HepG2 (cell line): ENCODE results near the gene RPL6. TPM values are rescaled to one million over a fixed set of nuclear protein-coding genes. Genes with fewer than 3 reads are reported as not detected.

ENCODE experiments used
- ARNT2 ChIP-seq: sonication (generic); formaldehyde crosslinking; IDR thresholded peaks from 2 replicates; pipeline ENCODE4 v1.8.0; 2022; ENCODE audit warnings: mild to moderate bottlenecking, low read depth, missing genetic modification reagents, moderate library complexity
- ELF4 ChIP-seq: sonication (generic); formaldehyde crosslinking; IDR thresholded peaks from 2 replicates; pipeline ENCODE4 v1.5.0; 2020; ENCODE audit warnings: missing genetic modification reagents, mild to moderate bottlenecking, moderate library complexity, borderline replicate concordance
- ERF ChIP-seq: IDR thresholded peaks from 2 replicates; pipeline ENCODE4 v1.6.1; 2018; ENCODE audit warnings: missing biosample characterization, missing genetic modification reagents
- ETV6 ChIP-seq: sonication (generic); formaldehyde crosslinking; conservative IDR thresholded peaks from 2 replicates; pipeline ENCODE4 v1.4.0; 2020; ENCODE audit warnings: missing genetic modification reagents
- GATAD2A ChIP-seq: IDR thresholded peaks from 2 replicates; pipeline ENCODE4 v1.6.1; 2016
- KAT2B ChIP-seq: fragments of 150-350 bp; IDR thresholded peaks from 2 replicates; pipeline ENCODE4 v1.6.1; 2014; ENCODE audit warnings: low read depth, low read length, borderline replicate concordance
- KLF16 ChIP-seq, 2 experiments: sonication (generic) in 1 of 2; formaldehyde crosslinking in 1 of 2; IDR thresholded peaks; 2 replicates each; pipeline versions ENCODE4 v1.6.1 to v1.8.0; 2016 to 2023; ENCODE audit warnings: missing genetic modification reagents in 2 of 2, missing compliant biosample characterization in 1 of 2
- MAX ChIP-seq: IDR thresholded peaks from 2 replicates; pipeline ENCODE4 v1.6.1; 2012; ENCODE audit warnings: inconsistent platforms
- MZF1 ChIP-seq: sonication (generic); formaldehyde crosslinking; IDR thresholded peaks from 2 replicates; pipeline ENCODE4 v1.8.1; 2023; ENCODE audit warnings: mild to moderate bottlenecking, missing genetic modification reagents, borderline replicate concordance
- NFAT5 ChIP-seq: sonication (generic); formaldehyde crosslinking; IDR thresholded peaks from 2 replicates; pipeline ENCODE4 v1.4.0; 2020; ENCODE audit warnings: missing genetic modification reagents
- NFE2 ChIP-seq: sonication (generic); formaldehyde crosslinking; IDR thresholded peaks from 2 replicates; pipeline ENCODE4 v1.4.0; 2020; ENCODE audit warnings: missing genetic modification reagents
- NONO ChIP-seq, 2 experiments: fragments of 450-650 bp in 1 of 2; sonication (generic) in 1 of 2; formaldehyde crosslinking in 1 of 2; IDR thresholded peaks in 1 of 2; conservative IDR thresholded peaks in 1 of 2; 2 replicates each; pipeline versions ENCODE4 v1.6.1 to v1.8.0; 2017 to 2022; ENCODE audit warnings: mild to moderate bottlenecking in 1 of 2, missing genetic modification reagents in 1 of 2, moderate library complexity in 1 of 2
- RCOR2 ChIP-seq: IDR thresholded peaks from 2 replicates; pipeline ENCODE4 v1.6.1; 2016; ENCODE audit warnings: missing biosample characterization, missing genetic modification reagents
- SCMH1 ChIP-seq: sonication (generic); formaldehyde crosslinking; IDR thresholded peaks from 2 replicates; pipeline ENCODE4 v1.9.0; 2021; ENCODE audit warnings: missing genetic modification reagents, mild to moderate bottlenecking, borderline replicate concordance
- SMAD9 ChIP-seq: sonication (generic); formaldehyde crosslinking; IDR thresholded peaks from 2 replicates; pipeline ENCODE4 v1.5.1; 2020; ENCODE audit warnings: mild to moderate bottlenecking, missing genetic modification reagents
- SNAI1 ChIP-seq: sonication (generic); formaldehyde crosslinking; IDR thresholded peaks from 2 replicates; pipeline ENCODE4 v1.5.0; 2020; ENCODE audit warnings: mild to moderate bottlenecking, missing genetic modification reagents, borderline replicate concordance
- SOX13 ChIP-seq, 3 experiments: fragments of 450-650 bp in 1 of 3; sonication (generic) in 1 of 3; formaldehyde crosslinking in 1 of 3; IDR thresholded peaks in 2 of 3; conservative IDR thresholded peaks in 1 of 3; 2 replicates each; pipeline versions ENCODE4 v1.5.0 to v1.6.1; 2016 to 2020; ENCODE audit warnings: antibody characterized with exemption in 1 of 3, mild to moderate bottlenecking in 1 of 3, missing compliant biosample characterization in 1 of 3, missing genetic modification reagents in 1 of 3, moderate library complexity in 1 of 3
- ZBTB42 ChIP-seq: sonication (generic); formaldehyde crosslinking; IDR thresholded peaks from 2 replicates; pipeline ENCODE4 v1.5.0; 2020; ENCODE audit warnings: mild to moderate bottlenecking, missing genetic modification reagents
- ZFP36L1 ChIP-seq: sonication (generic); formaldehyde crosslinking; IDR thresholded peaks from 2 replicates; pipeline ENCODE4 v1.8.0; 2022; ENCODE audit warnings: mild to moderate bottlenecking, missing genetic modification reagents, moderate library complexity
- ZNF329 ChIP-seq: sonication (generic); formaldehyde crosslinking; IDR thresholded peaks from 2 replicates; pipeline ENCODE4 v1.9.0; 2021; ENCODE audit warnings: low read depth, mild to moderate bottlenecking, missing genetic modification reagents
- ZNF563 ChIP-seq: sonication (generic); formaldehyde crosslinking; IDR thresholded peaks from 2 replicates; pipeline ENCODE4 v1.8.0; 2022; ENCODE audit warnings: mild to moderate bottlenecking, moderate library complexity, missing genetic modification reagents
- ZNF766 ChIP-seq: sonication (generic); formaldehyde crosslinking; IDR thresholded peaks from 2 replicates; pipeline ENCODE4 v1.5.0; 2020; ENCODE audit warnings: missing genetic modification reagents, borderline replicate concordance
- polyA plus RNA-seq, 8 experiments: library from polyadenylated mRNA; depleted of rRNA in 3 of 8; stranded (reverse) in 7 of 8; unstranded in 1 of 8; fragments of >200 nt; fragmentation: Illumina TruSeq in 4 of 8; extraction: Trizol in 4 of 8; gene quantifications; 2 replicates each; pipeline versions ENCODE4 v1.2.1 to v1.2.3, GENCODE V29; 2011 to 2016; ENCODE audit warnings: low read depth in 4 of 8, missing spikeins in 1 of 8, mixed read lengths in 1 of 8; ENCODE audit not compliant: insufficient read depth in 1 of 8
- total RNA-seq, 5 experiments: library from RNA; depleted of rRNA; stranded (reverse); fragments of >200 nt; fragmentation: Illumina TruSeq; extraction: Trizol; gene quantifications; 2 replicates each; pipeline ENCODE4 v1.2.3, GENCODE V29; 2016; ENCODE audit warnings: low read depth in 1 of 5

The RPL6 gene
- total and polyA plus RNA-seq, 2 of the 13 experiments (the other 11 are each of a cell fraction or from before 2014, with no cell fraction given): 1,551 to 1,719 TPM

GRCh38 chr12:112409064-112409905 lies at the start of gene RPL6 (continued):
- TF ChIP-seq MAX (peak; percentile 79; the same call in 1 of the 2 replicates), ELF4 (peak; percentile 93), SMAD9 (CRISPR knock-in tag) (no peak), ETV6 (CRISPR knock-in tag) (no peak; the same call in 1 of the 2 replicates), GATAD2A (CRISPR knock-in tag) (no peak), ZFP36L1 (CRISPR knock-in tag) (no peak), ZNF766 (CRISPR knock-in tag) (peak; percentile 95; the same call in 1 of the 2 replicates), SCMH1 (no peak), NFAT5 (peak; percentile 79; the same call in 1 of the 2 replicates), SOX13 (IDR thresholded peaks at IDR 0.05) (no peak), SOX13 (CRISPR knock-in tag; conservative IDR thresholded peaks at IDR 0.05 in 1 of 2, IDR thresholded peaks at IDR 0.05 in 1 of 2) (no peak; a peak in 1 of 4 replicates), MZF1 (CRISPR knock-in tag) (no peak), ZBTB42 (CRISPR knock-in tag) (no peak; the same call in 1 of the 2 replicates), ARNT2 (CRISPR knock-in tag) (no peak), NFE2 (no peak), SNAI1 (CRISPR knock-in tag) (no peak), NONO (IDR thresholded peaks at IDR 0.05) (no peak), NONO (CRISPR knock-in tag; conservative IDR thresholded peaks at IDR 0.05) (peak; percentile 80), KAT2B (no peak), ZNF563 (CRISPR knock-in tag) (0 out of 2 replicates have a peak, but pooled peaks have one; percentile 40), ZNF329 (CRISPR knock-in tag) (no peak), ERF (CRISPR knock-in tag) (peak; percentile 70), KLF16 (CRISPR knock-in tag; IDR thresholded peaks at IDR 0.05) (peak in 1 of 2 experiments; percentile 74; a peak in 2 of 4 replicates), RCOR2 (peak; percentile 96)
